Stimulated activated CD4-positive, alpha-beta T cell treated with anti-CD3 and anti-CD28 coated beads, Interleukin-12 subunit alpha, Interleukin-12 subunit beta, amount 100 ng/mL, for 24 hours (primary cell): ENCODE results near the gene CEP72.
"Not testable (repeated sequence)": the region's sequence is repeated elsewhere in the genome, so short reads cannot be mapped to it uniquely, and the experiment has no call there.

Source experiments
- DNase-seq, 2 experiments: peaks; one replicate each; pipeline ENCODE4 v3.0.0-alpha.2; 2020; ENCODE audit warnings: low read depth in 2 of 2

CEP72 gene

DNA sequence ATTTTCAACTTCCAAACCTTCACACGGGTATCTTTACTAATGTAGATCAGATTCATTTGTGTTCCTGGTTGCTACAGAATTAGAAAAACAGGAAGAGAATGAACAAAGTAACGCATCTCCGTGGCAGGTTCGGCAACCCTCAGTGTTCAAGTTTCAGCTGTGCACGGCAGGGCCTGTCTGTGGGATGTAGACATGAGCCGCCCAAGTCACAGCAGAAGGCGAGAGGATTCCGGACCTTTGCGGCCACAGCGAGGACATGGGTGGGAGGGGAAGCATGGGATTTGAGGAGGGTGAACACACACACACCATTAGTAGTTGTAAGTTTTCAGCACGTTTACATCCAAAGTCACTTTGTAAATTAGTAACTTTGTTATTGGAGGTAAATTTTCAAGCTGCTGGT lies 31.7 kb upstream of the CEP72 start:
- no peak for DNase-seq

DNA sequence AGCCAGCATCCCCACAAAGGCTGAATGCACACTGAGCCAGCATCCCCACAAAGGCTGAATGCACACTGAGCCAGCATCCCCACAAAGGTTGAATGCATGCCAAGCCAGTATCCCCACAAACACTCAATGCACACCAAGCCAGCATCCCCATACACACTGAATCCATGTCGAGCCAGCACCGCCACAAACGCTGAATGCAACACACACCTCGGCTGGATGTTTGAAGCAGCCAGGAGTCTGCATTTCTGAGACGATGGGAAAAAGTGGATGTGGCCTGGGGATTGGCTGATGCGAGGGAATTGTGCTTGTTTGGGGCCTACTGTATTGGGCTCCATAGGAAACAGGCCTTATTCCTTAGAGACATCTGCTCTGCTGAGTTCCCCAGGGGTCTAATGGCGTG lies 30.9 kb upstream of the CEP72 start:
- DNase-seq = no peak

DNA sequence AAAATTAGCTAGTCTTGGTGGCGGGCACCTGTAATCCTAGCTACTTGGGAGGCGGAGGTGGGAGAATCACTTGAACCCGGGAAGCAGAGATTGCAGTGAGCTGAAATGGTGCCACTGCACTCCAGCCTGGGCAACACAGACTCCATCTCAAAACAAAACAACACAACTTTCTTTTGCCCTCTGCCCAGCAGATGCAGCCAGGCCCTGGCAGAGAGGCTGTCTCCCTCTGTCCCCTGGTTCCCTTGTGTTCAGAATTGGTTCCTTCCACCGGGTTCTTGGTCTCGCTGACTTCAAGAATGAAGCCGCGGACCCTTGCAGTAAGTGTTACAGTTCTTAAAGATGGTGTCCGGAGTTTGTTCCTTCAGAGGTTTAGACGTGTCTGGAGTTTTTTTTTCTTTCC lies 30.2 kb upstream of the CEP72 start:
- no peak for DNase-seq

DNA sequence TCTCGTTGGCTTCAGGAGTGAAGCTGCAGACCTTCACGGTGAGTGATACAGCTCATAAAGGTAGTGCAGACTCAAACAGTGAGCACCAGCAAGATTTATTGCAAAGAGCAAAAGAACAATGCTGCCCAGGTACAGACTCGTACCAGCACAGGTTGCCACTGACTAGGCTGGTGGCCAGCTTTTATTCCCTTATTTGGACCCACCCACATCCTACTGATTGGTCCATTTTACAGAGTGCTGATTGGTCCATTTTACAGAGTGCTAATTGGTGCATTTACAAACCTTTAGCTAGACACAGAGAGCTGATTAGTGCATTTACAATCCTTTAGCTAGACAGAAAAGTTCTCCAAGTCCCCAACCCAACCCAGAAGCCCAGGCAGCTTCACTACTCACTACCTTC lies 29.7 kb upstream of the CEP72 start:
- DNase-seq = not testable (repeated sequence)

DNA sequence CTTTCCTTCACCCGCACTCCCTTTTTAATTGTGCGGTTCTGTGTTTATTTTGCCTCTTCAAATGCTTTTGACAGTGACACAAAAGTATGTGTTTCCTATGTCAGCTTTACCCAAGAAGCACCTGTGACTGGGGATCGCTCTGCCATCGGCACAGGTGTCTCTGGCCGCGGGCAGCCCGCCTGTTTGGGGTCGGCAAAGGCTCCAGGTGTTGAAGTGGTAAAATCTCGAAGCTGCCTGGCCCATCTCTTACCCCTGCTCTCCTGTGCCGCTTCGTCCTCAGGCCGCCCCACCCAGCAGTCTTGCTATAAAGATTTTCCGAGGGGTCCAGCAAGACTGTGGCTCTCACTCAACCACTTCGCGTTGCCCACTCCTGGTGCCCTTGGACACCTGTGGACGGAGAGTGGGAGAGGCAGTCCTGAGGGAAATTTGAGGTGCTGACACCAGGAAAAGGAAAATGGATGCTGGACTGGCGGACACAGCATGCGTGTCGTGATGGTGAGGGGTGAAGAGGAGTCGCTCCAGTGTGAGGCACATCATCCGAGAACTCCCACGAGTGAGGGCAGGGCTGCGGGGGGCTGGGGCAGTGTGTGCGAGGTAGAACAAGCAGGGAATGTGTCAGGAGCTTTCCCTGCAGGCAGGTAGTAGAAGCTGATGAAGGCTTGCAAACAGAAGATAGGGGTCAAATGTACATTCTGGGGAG lies 29.1 kb upstream of the CEP72 start:
- DNase-seq = no peak

DNA sequence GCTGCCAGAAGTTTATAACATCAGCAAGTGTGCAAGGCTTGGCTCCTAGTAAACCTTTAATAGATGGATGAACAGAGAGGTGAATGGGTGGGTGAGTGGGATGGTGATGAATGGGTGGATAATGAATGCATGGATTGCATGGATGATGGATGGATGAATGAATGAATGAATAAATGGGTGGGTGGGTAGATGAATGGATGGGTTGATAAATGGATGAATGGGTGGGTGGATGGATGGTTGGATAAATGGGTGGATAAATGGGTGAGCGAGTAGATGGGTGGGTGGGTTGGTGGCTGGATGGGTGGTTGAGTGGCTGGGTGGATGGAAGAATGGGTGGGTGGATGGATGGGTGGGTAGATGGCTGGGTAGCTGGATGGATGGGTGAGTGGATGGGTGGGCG lies 28.5 kb upstream of the CEP72 start:
- DNase-seq = no peak

DNA sequence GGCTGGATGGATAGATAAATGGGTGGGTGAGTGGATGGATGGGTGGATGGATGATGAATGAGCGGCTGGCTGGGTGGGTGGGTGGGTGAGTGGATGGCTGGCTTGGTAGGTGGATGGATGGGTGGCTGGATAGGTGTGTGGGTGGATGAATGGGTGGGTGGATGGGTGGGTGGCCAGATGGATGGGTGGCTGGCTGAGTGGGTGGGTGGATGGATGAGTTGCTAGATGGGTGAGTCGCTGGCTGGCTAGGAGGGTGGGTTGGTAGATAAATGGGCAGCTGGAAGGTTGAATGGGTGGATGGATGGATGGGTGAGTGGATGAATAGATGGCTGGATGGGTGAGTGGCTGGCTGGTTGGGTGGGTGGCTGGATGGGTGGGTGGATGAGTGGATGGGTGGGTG lies 27.9 kb upstream of the CEP72 start:
- no peak for DNase-seq

DNA sequence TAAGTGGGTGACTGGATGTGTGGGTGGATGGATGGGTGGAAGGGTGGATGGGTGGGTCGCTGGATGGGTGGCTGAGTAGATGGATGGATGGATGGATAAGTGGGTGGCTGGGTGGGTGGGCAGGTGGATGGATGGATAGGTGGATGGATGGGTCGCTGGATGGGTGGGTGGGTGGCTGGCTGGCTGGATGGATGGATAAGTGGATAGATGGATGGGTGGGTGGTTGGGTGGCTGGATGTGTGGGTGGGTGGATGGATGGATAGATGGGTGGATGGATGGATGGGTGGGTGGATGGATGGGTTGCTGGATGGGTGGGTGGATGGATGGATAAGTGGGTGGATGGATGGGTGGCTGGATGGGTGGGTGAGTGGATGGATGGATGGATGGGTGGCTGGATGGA lies 27.3 kb upstream of the CEP72 start:
- DNase-seq = no peak

DNA sequence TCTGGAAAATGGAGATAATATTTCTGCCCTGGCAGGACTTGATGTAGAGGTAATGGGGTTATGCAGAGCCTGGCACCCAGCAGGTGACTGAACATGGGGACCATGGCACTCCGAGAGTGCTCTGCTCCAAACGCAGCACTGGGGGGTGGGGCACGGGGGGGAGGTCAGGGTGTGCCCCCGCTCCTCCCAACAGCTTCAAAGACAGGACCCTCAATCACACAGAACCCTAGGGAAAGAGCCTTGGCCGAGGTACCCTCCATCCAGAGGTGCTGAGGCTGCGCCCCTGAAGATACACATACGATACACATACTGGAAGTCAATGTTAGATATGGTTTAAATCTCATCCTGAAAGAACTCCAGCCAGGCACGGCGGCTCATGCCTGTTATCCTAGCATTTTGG lies 26.6 kb upstream of the CEP72 start:
- DNase-seq = no peak

DNA sequence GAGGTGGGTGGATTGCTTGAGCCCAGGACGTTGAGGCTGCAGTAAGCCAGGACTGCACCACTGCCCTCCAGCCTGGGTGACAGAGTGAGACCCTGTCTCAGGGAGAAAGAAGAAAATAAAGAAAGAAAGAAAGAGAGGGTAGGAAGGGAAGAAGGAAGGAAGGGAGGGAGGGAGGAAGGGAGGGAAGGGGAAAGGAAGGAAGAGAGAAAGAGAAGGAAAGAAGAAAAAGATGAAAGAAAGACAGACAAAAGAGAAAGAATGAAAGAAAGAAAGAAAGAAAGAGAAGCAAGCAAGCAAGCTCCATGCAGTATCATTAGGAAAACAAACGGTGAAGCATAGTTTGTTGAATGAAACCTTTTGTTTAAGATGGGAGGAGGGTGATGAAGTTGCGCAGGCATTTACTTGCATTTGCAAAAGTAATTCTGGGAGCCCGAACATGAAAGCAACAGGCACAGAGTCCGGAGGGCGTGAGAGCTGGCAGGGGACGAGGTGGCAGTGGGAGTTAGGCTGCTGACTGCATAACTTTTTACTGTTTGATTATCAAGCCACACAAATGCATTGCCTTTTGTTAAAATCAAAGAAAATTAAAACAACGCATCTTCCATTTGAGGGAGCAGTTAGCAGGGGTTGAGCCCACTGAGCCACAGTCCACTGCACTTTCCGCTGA lies 26.0 kb upstream of the CEP72 start:
- DNase-seq = no peak

DNA sequence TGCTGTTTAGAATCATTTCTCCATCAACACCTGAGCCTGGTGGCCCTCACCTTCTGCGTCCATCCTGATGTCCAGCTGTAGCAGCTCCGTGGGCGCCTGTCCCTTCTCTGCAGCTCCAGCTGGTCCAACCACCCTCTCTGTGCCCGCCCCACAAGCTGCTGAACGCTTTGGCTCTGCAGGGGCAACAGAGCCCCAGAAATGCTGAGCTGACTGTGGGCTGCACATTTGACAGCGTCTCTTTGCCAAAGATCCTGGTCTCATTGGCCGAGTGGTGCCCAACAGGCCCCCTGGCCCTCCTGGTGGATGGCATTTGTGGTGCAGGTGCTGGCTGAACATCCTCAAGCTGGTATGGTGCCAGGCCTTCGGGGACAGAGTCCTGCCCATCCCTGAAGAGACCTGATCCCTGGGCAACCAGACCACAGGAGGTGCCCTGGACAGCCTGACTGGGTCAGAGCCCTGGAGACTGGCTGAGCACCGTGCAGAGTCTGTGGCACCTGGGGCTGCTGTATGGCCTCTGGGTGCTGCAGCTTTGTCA lies 25.3 kb upstream of the CEP72 start:
- no peak for DNase-seq

DNA sequence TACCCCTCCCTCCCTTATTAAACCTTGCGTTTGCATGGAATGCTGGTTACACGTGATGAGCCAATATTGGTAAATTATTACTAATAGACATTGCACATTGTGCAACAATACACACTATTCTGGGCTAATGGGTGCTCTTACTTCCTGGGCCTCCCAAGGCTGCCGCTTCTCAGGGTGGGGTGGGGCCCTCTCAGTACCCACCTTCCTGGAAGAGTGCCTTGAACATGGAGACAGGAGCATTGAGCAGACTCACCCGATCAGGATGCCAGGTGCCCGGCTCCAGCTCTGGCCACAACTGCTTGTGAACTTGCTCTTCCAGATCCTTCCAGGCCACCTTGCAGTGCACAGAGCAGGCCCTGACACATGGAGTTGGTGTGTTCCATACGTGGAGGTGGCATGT lies 24.7 kb upstream of the CEP72 start:
- no peak for DNase-seq

DNA sequence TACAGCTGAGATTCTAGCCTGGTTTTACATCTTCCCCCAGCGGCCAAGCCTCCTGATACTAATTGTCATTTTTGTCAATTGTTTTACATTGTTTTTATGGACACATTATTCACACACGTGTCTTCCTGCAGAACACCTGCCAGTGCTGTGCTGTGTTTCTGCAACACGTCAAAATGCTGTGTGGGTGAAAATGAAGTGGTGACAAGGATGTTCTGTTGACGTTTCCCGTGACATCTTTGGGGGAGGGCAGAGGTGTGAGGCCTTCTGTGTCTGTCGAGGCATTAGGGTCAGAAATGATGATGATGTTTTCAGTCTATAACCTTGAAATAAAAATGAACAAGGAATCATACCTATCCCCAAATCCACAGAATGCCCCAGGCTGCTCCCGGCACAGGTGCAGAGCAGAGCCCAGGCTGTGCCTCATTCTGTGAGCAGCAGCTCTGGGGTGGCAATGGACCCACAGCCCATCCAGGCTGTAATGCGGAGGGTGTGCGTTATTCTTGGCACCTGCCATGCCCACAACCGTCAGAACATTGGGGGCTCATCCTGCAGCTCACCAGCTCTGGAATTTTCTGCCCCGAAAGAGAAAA lies 23.6 kb upstream of the CEP72 start:
- no peak for DNase-seq

DNA sequence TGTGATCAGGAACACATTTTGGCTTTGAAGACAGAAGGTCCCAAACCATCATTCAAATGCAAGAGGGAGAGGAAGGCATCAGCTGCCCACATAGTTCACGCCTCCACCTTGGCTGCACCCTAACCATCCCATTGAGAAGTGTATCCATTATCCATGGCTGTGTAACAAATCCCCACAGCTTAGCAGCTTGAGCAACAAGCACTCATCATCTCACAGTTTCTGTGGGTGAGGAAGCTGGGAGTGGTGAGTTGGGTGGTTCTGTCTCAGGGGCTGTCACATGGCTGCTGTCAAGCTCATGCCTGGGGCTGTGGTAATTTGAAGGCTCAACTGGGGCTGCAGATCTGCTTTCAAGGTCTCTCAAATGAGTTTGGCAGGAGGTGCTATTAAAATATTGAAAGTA lies 23.0 kb upstream of the CEP72 start:
- DNase-seq = no peak

DNA sequence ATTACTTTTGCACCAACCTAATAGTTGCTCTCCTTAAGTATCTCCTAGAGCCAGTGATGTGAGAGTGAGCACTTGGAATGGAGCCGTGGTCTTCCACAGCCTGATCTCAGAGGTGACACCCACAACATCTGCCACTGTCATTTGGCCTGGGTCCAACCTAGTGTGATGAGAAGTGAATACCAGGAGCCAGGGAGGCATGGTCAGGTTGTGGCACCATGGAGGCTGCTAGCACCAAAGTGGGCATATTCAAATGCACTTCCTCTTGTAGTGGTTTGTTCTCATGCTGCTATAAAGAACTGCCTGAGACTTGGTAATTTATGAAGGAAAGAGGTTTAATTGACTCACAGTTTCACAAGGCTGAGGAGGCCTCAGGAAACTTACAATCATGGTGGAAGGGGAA lies 22.6 kb upstream of the CEP72 start:
- DNase-seq = no peak

DNA sequence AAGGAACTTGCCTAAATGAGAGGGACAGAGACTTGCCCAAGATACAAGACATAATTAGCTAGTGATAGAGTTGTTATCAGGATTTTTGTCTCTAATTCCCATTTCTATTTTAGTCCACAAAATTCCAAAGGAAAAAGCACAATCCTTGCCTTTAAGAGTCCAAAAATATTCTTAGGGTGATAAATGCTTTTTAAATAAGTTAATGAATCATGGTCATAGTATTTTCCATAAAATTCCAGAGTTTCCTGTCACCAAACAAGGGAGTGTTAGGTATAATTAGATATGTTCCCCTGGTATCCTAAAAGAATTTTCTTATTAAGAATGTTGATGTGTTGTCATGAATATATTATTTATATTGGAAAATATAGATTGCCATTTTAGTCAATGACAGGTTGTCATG lies 21.8 kb upstream of the CEP72 start:
- DNase-seq = no peak

DNA sequence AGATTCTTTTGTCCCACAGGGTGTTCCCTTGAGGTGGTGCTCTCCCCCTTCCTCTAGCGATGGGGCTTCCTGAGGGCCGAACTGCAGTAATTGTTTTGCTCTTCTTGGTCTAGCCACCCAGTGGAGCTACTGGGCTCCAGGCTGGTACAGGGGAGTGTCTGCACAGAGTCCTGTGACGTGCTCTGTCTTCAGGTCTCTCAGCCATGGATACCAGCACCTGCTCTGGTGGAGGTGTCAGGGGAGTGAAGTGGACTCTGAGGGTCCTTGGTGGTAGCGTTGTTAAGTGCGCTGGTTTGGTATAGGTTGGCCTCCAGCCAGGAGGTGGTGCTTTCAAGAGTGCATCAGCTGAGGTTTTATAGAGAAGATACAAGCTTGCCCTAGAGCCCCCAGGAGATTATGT lies 20.4 kb upstream of the CEP72 start:
- no peak for DNase-seq

DNA sequence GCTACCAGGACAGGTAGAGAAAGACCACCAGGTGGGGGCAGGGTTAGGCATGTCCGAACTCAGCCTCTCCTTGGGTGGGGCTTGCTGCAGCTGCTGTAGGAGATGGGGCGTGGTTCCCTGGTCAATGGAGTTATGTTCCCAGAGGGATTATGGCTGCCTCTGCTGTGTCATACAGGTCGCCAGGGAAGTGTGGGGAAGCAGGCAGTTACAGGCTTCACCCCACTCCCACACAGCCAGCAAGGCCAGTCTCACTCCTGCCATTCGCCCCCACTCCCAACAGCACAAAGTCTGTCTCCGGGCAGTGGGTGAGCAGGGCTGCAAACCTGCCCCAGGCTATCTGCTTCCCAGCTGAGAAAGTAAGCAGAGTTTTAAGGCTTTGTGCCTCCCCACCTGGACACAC lies 20.0 kb upstream of the CEP72 start:
- no peak for DNase-seq

DNA sequence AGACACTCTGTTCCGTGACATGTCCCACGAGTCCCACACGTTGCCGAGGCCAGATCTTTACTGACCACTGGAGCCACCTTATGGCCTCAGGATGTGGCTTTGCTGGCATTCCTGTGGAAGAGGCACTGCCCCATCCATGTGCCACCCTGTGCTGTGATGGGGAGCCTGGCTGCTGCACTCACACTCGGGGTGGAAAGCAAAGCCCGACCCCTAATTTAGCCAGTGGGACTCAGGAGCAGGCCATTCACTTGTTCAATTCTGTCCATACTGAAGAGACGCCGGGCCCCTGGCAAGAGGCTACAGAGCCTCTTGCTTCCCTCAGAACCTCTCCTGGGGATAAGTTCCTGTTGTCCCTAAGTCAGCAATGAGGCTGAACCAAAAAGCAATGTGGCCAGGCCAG lies 18.6 kb upstream of the CEP72 start:
- DNase-seq = no peak

DNA sequence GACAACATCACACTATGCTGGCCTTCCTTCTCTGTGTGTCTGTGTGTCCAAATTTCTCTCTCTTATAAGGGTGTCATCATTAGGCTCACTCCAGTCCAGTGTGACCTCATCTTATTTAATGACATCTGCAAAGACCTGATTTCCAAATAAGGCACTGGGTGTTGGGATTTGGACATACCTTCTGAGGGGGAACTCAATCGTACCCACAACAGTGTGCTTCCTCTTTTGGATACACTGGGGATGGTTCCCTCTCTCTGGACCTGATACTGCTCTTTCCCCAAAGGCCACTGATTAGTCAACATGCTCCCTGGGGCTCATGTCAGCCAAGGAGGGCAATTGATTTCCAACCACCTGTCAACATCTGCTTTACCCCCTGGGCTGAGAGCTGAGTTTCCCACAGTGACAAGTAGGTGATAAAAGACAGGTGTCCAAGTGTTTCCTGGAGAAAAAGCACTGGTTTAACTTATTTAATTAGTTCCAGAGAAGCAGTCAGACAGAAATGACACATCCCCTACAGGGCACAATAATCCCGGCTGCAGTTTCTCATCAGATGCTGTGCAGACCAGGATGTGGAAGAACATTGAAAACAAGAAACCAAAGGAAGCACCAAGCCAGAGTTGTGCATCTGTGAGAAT lies 17.8 kb upstream of the CEP72 start:
- DNase-seq = no peak

DNA sequence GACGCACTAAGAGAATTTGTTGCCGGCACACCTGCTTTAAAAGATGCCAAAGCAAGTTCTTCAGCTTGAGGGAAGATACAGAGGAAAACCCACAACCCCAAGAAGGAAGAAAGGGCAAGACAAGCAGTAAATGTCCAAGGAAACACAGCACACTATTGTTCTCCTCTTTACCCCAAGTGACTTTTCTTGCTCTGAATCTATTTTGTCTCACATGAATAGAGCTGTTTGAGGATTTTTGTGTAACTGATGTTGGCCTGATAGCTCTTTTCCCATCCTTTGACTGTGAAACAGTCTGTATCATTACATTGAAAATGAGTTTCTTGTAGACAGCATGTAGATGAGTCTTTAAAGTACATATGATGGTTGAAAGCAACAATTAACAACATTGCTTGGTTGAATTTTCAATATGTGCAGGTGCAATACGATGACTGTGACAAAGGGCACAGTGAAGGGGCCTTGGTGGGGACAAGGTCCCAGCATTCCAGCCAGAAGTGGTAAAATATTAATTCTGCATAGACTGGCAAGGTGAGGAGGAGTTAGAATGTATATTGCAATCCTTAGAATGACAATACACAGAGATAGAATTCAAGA lies 16.8 kb upstream of the CEP72 start:
- no peak for DNase-seq

DNA sequence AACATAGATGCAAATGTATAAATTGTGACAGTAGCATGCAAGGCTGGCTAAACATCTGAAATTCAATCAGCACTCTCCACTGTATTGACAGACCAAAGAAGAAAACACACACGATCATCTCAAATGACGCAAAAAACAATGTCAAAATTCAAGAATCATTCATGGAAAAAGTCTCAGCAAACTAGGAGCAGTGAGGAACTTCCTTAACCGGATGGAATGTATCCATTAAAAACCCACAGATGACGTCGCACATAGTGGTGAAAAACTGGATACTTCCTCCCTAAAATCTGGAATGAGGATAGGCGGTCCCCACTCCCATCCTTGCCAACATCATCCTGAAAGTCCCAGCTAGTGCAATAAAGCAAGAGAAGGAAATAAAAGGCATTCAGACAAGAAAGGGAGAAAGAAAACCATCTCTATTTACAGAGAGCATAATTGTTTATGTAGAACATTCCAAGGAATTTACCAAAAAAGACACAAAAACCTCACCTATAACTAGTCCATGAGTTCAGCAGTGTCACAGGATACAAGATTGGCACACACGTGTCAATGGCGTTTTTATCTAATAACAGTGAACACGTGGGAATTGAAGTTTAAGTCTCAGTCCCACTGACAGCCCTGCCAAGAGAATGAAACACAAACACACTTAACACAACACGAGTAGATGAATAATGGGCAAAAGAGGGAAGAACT lies 14.1 kb upstream of the CEP72 start:
- DNase-seq = no peak
